Kidney (tissue), 14 donors: ENCODE measurements around the gene JHY. TPM values are rescaled to one million over a fixed set of nuclear protein-coding genes. Genes with fewer than 3 reads are reported as not detected.

Experiments
- DNase-seq, 5 donors: peaks; one replicate each; pipeline ENCODE4 v3.0.0-alpha.2; 2013 to 2020
- FAIRE-seq: peaks from 2 replicates; lab custom pipeline; 2012; peaks lifted over from hg19 to GRCh38; lab: Jason Lieb, UNC
- H3K27ac ChIP-seq, 2 donors: one replicate each; pipeline ENCODE4 v1.7.0; 2013; ENCODE audit warnings: low read depth in 2 of 2, low read length in 2 of 2, inconsistent platforms in 1 of 2
- H3K27me3 ChIP-seq: one replicate; pipeline ENCODE4 v1.7.1; 2013; ENCODE audit warnings: low read length, inconsistent platforms; ENCODE audit not compliant: control insufficient read depth, insufficient read depth
- H3K36me3 ChIP-seq, 3 donors: one replicate each; pipeline versions ENCODE4 v1.7.0 to v1.7.1; 2013; ENCODE audit warnings: low read length in 3 of 3, control low read depth in 1 of 3, inconsistent platforms in 1 of 3; ENCODE audit not compliant: insufficient read depth in 3 of 3, control insufficient read depth in 2 of 3
- H3K4me1 ChIP-seq, 3 donors: one replicate each; pipeline versions ENCODE4 v1.7.0 to v1.7.1; 2013; ENCODE audit warnings: low read length in 3 of 3, inconsistent platforms in 1 of 3, low read depth in 1 of 3; ENCODE audit not compliant: control insufficient read depth in 2 of 3, insufficient read depth in 2 of 3
- H3K4me3 ChIP-seq, 3 donors: one replicate each; pipeline versions ENCODE4 v1.7.0 to v1.8.1; 2013; ENCODE audit warnings: low read length in 3 of 3, control low read depth in 1 of 3, inconsistent platforms in 1 of 3
- H3K9ac ChIP-seq, 3 donors: one replicate each; pipeline versions ENCODE4 v1.7.0 to v1.7.1; 2013; ENCODE audit warnings: low read length in 3 of 3, control low read depth in 1 of 3, inconsistent platforms in 1 of 3
- H3K9me3 ChIP-seq, 3 donors: one replicate each; pipeline versions ENCODE4 v1.7.0 to v1.7.1; 2013; ENCODE audit warnings: low read length in 3 of 3, control low read depth in 1 of 3, inconsistent platforms in 1 of 3; ENCODE audit not compliant: control insufficient read depth in 2 of 3, insufficient read depth in 1 of 3
- CTCF ChIP-seq: IDR thresholded peaks from 3 replicates; pipeline ENCODE4 v1.5.1; 2012; ENCODE audit warnings: mild to moderate bottlenecking, moderate library complexity, borderline replicate concordance; ENCODE audit not compliant: insufficient read depth; ENCODE audit errors: extremely low read depth
- intact Hi-C: fragments of 100-400 bp; cut with DNase I; formaldehyde crosslinking; loops from one replicate; pipeline ENCODE4 v1.11.1; 2022
- polyA plus RNA-seq: library from polyadenylated mRNA; stranded (reverse); fragments of 350-450 nt; fragmentation: Illumina TruSeq; extraction: RNeasy Lipid Tissue Mini Kit (QIAGEN cat#74804); gene quantifications from one replicate; pipeline ENCODE4 v1.2.3, GENCODE V29; 2014; ENCODE audit warnings: low read depth, low replicate concordance; ENCODE audit not compliant: insufficient read depth
- total RNA-seq: library from RNA; stranded (reverse); fragmentation: NEBNext Ultra II Directional; extraction: Animal tissue kit (Norgen Biotek cat#: 25700); gene quantifications from one replicate; pipeline ENCODE4 v1.2.1, GENCODE V29; 2021
- donor health status: control.
- donor health status: control.
- donor health status: control.
- donor health status: control.
- donor health status: control.
- donor health status: DM: yes; HTN: yes; CAD: no.
- donor health status: Normal renal cell carcinoma (clear cell type).

Gene JHY
- total and polyA plus RNA-seq, 2 donors from 2014 or later, result 4.8 to 13.6 TPM

DNA sequence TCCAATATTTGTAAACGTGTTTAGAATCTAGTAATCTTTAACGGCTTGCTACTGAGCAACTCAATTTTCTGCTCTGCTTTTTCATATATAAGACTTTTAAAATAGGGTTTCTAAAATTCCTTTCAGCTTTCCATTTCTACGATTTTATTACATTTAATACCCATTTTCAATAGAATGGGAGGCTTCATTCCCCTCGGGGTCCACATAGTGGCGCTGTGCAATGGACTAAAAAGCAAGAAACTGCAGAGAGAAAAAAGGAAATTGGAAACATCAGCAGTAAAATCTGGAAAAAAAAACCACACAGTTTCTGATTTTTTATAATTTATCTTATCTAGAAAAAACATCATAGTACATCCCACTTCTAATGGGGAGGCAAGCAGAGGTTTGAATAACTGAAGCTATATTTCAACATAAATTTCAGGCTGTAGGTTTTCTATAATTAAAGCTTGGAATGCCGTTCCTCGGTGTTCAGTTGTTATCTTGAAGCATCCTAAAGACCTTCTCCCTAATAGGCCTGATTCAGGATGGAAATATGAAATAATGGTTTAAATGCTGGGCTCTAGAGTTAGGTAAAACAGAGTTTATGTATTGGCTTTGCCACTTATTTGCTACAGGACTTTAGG, 18.7 kb upstream of the JHY start:
- no peaks in the 10 kb centered on the region for H3K36me3 ChIP-seq
- no peaks in the 10 kb centered on the region for H3K27me3 ChIP-seq
- peak; percentile 87 for FAIRE-seq
- H3K4me1 ChIP-seq, result no peaks in the 10 kb centered on the region
- DNase-seq, result peak in 3 of 5 donors; percentile 39 to 75 (median 43)
- intact Hi-C loops, result loop anchor here (10.0 kb wide), 1 partner anchor 161 kb away; no protein-coding TSS in a partner anchor
- H3K9me3 ChIP-seq, result no peaks in the 10 kb centered on the region
- H3K9ac ChIP-seq, result peak overlapping the region in 1 of 3 donors; percentile 16
- H3K27ac ChIP-seq, result no peak overlapping the region
- no peak overlapping the region for H3K4me3 ChIP-seq
- TF ChIP-seq CTCF, result peak; percentile 83

DNA sequence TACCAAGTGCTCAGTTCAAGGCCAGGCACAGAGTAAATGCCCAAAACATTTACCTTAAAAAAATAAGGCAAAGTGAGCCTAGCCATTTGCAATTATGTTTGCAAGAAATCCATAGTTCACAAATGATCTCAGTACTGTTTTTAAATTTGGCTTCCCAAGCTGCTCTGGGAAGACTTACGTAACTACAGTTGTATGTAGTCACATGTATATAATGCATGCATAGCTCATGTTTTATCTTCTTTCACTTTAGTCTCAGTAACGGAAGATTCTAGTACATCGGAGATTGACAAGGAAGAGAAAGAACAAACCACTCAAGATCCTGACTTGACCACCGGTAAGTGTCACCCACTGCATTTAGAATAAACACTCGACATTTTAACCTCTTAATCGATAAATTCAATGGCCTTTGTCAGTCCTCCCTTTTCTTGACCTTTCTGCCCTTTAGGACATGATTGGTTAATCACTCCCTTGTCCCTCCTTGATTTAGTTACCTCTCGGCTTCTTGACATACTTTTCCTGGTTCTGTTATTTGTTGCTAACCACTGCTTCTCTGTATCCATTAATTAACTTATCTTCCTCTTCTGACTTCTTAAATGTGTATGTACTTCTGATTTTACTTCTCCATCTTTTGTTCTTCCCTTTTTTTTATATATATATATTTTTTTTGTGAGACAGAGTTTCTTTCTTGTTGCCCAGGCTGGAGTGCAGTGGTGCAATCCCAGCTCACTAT, 18.0 kb upstream of the JHY start:
- Histone ChIP-seq H3K27ac (no peak overlapping the region), H3K9me3 (no peaks in the 10 kb centered on the region), H3K36me3 (no peaks in the 10 kb centered on the region), H3K4me1 (no peaks in the 10 kb centered on the region), H3K9ac (no peak overlapping the region), H3K27me3 (no peaks in the 10 kb centered on the region), H3K4me3 (no peak overlapping the region)
- intact Hi-C loops, result loop anchor here (10.0 kb wide), 1 partner anchor 160 kb away; no protein-coding TSS in a partner anchor
- DNase-seq (no peak), FAIRE-seq (no peak)
- TF ChIP-seq CTCF, result no peak

DNA sequence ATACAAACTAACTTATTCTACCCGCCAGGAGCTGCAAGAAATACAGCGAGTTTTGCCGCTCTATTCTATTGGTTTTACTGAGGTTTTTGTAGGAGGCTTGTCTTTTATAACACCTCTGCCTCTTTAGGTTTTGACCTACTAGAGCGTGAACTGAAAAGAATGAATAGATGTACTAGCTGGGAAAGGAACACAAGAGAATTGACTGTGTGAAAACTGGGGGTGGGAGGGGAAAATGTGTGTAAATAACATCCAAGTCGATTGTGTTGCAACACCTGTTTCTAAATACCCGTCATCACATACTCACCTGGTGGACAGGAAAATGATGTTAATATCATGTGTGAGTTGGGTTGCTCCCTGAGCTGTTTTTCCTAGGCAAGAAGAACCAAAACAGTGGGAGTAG, 12.9 kb upstream of the JHY start:
- Histone ChIP-seq H3K9ac (no peak overlapping the region), H3K27me3 (no peaks in the 10 kb centered on the region), H3K27ac (no peak overlapping the region), H3K4me1 (no peaks in the 10 kb centered on the region), H3K4me3 (no peak overlapping the region), H3K36me3 (no peaks in the 10 kb centered on the region), H3K9me3 (no peaks in the 10 kb centered on the region)
- TF ChIP-seq CTCF, result no peak
- DNase-seq (no peak), FAIRE-seq (no peak)
- intact Hi-C loops, result loop anchor here (10.0 kb wide), 1 partner anchor 155 kb away; no protein-coding TSS in a partner anchor
